ENCODE data around the gene OBI1.

Gene OBI1

DNA sequence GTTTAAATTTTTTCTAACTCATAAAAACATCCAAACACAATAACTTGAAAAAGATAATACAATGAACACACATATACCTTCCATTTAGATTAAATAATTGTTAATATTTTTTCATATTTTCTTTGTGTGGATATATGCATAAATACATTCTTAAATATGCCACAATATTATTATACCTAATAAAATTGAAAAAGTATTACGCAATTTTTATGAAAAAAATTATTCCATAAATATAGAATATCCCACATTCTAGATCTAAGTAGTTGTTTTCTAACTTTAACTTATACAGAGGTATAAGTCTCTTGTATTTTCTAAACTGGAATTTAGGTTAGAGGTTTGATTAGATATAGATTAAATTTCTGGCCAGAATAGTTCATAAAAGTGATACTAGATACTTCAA, 89.9 kb downstream of the OBI1 start:
- no peak for DNase-seq (ENCODE audit: insufficient read length, low spot score)
- no peak for TF ChIP-seq PAX5 (IDR thresholded peaks at IDR 0.05; ENCODE audit: insufficient read depth, low read length, severe bottlenecking)
- TF ChIP-seq POLR2AphosphoS5 (IDR thresholded peaks at IDR 0.05; ENCODE audit: low read depth, low read length): no peak
- TF ChIP-seq TAF1 (IDR thresholded peaks at IDR 0.05; ENCODE audit: low read depth, low read length): no peak
- TF ChIP-seq POU2F2 (IDR thresholded peaks at IDR 0.05; ENCODE audit: low read depth, low read length): no peak
- TF ChIP-seq POLR2A (IDR thresholded peaks at IDR 0.05; ENCODE audit: low read depth, low read length): no peak
- no peak for TF ChIP-seq SPI1 (IDR thresholded peaks at IDR 0.05; ENCODE audit: low read depth, low read length)
- no peak for FAIRE-seq

DNA sequence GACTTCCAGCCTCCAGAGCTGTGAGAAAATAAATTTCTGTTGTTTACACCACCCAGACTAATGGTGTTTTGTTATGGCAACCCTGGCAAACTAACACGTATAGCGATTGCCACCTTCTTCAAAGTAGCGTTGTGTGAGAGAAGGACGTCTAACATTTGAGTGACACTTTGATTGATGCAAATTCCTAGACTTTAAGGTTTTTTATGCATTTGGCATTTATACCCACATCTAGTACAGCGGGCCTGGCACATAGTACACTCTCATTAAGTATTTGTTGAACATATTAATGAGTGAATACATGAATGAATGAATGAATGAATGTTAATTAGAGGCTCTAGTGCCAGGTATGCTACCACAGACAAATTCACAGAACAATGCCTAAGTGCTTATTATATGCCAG, 92.3 kb downstream of the OBI1 start:
- DNase-seq (ENCODE audit: insufficient read length, low spot score): no peak
- TF ChIP-seq POU2F2 (IDR thresholded peaks at IDR 0.05; ENCODE audit: low read depth, low read length) (no peak), PAX5 (IDR thresholded peaks at IDR 0.05; ENCODE audit: insufficient read depth, low read length, severe bottlenecking) (no peak), TAF1 (IDR thresholded peaks at IDR 0.05; ENCODE audit: low read depth, low read length) (no peak), POLR2A (IDR thresholded peaks at IDR 0.05; ENCODE audit: low read depth, low read length) (no peak), SPI1 (IDR thresholded peaks at IDR 0.05; ENCODE audit: low read depth, low read length) (no peak), POLR2AphosphoS5 (IDR thresholded peaks at IDR 0.05; ENCODE audit: low read depth, low read length) (no peak)
- FAIRE-seq: no peak
